Measurements from ENCODE around the gene PRICKLE2. TPM values are rescaled to one million over a fixed set of nuclear protein-coding genes. Genes with fewer than 3 reads are reported as not detected.

PRICKLE2 gene, protein sequence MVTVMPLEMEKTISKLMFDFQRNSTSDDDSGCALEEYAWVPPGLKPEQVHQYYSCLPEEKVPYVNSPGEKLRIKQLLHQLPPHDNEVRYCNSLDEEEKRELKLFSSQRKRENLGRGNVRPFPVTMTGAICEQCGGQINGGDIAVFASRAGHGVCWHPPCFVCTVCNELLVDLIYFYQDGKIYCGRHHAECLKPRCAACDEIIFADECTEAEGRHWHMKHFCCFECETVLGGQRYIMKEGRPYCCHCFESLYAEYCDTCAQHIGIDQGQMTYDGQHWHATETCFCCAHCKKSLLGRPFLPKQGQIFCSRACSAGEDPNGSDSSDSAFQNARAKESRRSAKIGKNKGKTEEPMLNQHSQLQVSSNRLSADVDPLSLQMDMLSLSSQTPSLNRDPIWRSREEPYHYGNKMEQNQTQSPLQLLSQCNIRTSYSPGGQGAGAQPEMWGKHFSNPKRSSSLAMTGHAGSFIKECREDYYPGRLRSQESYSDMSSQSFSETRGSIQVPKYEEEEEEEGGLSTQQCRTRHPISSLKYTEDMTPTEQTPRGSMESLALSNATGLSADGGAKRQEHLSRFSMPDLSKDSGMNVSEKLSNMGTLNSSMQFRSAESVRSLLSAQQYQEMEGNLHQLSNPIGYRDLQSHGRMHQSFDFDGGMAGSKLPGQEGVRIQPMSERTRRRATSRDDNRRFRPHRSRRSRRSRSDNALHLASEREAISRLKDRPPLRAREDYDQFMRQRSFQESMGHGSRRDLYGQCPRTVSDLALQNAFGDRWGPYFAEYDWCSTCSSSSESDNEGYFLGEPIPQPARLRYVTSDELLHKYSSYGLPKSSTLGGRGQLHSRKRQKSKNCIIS
- total RNA-seq, result 1.3 and 2.2 TPM in 2 replicates

DNA sequence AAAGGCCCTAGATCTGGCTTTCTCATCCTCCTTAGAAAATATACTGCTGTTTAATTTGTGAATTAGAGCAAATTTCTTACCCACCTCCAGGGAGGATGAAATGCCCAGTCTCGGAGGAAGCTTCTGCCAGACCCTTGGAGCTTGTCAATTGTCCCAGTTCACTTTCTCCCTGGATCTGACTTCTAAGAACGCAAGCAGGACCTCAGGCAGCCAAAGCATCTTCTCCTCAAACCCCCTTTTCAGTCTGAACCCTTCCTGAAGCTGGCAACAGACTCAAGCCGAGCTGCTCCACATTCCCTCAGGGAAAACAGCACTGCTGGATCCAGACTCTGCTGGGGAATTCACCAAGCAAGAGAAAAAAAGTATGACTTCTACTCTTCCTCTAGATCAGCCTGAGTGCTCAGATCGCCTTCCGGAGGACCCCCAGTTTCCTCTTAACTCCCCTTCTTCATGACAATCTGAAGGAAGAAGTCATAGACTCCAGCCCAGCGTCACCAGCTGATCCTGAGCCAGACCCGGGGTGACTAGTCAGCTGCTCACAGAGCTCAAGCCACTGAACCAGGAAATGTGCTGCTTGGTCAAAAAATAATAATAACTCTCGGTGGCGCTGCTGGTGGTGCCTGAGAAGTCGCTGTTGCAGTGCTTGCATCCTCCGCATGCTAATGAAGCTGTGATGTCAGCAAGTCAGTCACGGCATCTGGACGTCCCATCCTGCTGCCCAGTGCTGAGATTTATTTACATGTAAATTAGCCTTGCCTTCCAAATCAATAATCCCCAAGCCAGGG lies at the start of gene PRICKLE2:
Gene PRICKLE2, minus strand, starts transcription at position 641 of the 785 bp plus-strand sequence. CDS start 26,539 bp downstream, outside the sequence.

Other genes with a start within 250 kb of the PRICKLE2 start
- 71.2 and 97.0 TPM in 2 replicates for gene PSMD6, start 202.0 kb downstream of the PRICKLE2 start, total RNA-seq